NOMO-1 treated with DMSO at 0.1 percent for 48 hours (cell line): ENCODE measurements around the gene DIP2A.

ENCODE experiments used
- DNase-seq: peaks from one replicate; lab custom pipeline; 2025; ENCODE audit not compliant: unreplicated experiment; lab: John Stamatoyannopoulos, UW

DIP2A gene

GRCh38 chr21:46480466-46480865 is 21.8 kb downstream of the DIP2A start:
- DNase-seq, result no peak

- no peak for DNase-seq
These were observed 23.6 kb downstream of the DIP2A start for GRCh38 chr21:46482225-46482845.

GRCh38 chr21:46482846-46483231 is 24.1 kb downstream of the DIP2A start:
- no peak for DNase-seq

GRCh38 chr21:46483300-46484295 is 24.9 kb downstream of the DIP2A start:
- no peak for DNase-seq

GRCh38 chr21:46486481-46487126 is 27.9 kb downstream of the DIP2A start:
- no peak for DNase-seq

GRCh38 chr21:46489162-46489663 is 30.5 kb downstream of the DIP2A start:
- no peak for DNase-seq

GRCh38 chr21:46489800-46490199 is 31.1 kb downstream of the DIP2A start:
- DNase-seq, result no peak

- DNase-seq, result no peak
These were observed 32.9 kb downstream of the DIP2A start for GRCh38 chr21:46491553-46491952.

GRCh38 chr21:46492851-46493250 is 34.2 kb downstream of the DIP2A start:
- no peak for DNase-seq

- no peak for DNase-seq
These were observed 35.1 kb downstream of the DIP2A start for GRCh38 chr21:46493828-46494227.

- no peak for DNase-seq
These were observed 39.8 kb downstream of the DIP2A start for GRCh38 chr21:46498335-46499050.

GRCh38 chr21:46500224-46500861 is 41.7 kb downstream of the DIP2A start:
- DNase-seq, result no peak

GRCh38 chr21:46503922-46504550 is 45.3 kb downstream of the DIP2A start:
- DNase-seq, result no peak

- DNase-seq, result no peak
These were observed 46.0 kb downstream of the DIP2A start for GRCh38 chr21:46504666-46505065.

GRCh38 chr21:46507562-46507961 is 48.9 kb downstream of the DIP2A start:
- DNase-seq, result no peak

- no peak for DNase-seq
These were observed 51.2 kb downstream of the DIP2A start for GRCh38 chr21:46509741-46510502.

GRCh38 chr21:46515109-46515508 is 56.4 kb downstream of the DIP2A start:
- DNase-seq, result peak; percentile 50

GRCh38 chr21:46516068-46516467 is 57.4 kb downstream of the DIP2A start:
- DNase-seq, result no peak

GRCh38 chr21:46517361-46517760 is 58.7 kb downstream of the DIP2A start:
- no peak for DNase-seq
